Memory B cell (primary cell): ENCODE data around the gene RSBN1L.
"Not testable (repeated sequence)": the region's sequence is repeated elsewhere in the genome, so short reads cannot be mapped to it uniquely, and the experiment has no call there.

Experiments used
- ATAC-seq: fragments of 150-1000 bp; cut with Tn5 transposase; 2 replicates; pipeline ENCODE4 v1.10.0; 2021; ENCODE audit warnings: low read depth, mild to moderate bottlenecking, moderate library complexity
- DNase-seq, 2 donors: peaks; one replicate each; pipeline ENCODE4 v3.0.0; 2022; ENCODE audit warnings: low spot score in 2 of 2
- H3K27ac Mint-ChIP-seq: one replicate; pipeline ENCODE4 v1.8.0; 2022; ENCODE audit warnings: mild to moderate bottlenecking, moderate library complexity, mixed read lengths
- H3K27me3 Mint-ChIP-seq: one replicate; pipeline ENCODE4 v1.8.0; 2022; ENCODE audit warnings: mixed read lengths
- H3K36me3 Mint-ChIP-seq: one replicate; pipeline ENCODE4 v1.8.0; 2022; ENCODE audit warnings: mild to moderate bottlenecking, mixed read lengths
- H3K4me1 Mint-ChIP-seq: one replicate; pipeline ENCODE4 v1.8.0; 2022; ENCODE audit warnings: mixed read lengths
- H3K4me3 Mint-ChIP-seq: one replicate; pipeline ENCODE4 v1.8.0; 2022; ENCODE audit warnings: mild to moderate bottlenecking, moderate library complexity, mixed read lengths
- H3K9me3 Mint-ChIP-seq: one replicate; pipeline ENCODE4 v1.8.0; 2022; ENCODE audit warnings: mixed read lengths

Gene RSBN1L

DNA sequence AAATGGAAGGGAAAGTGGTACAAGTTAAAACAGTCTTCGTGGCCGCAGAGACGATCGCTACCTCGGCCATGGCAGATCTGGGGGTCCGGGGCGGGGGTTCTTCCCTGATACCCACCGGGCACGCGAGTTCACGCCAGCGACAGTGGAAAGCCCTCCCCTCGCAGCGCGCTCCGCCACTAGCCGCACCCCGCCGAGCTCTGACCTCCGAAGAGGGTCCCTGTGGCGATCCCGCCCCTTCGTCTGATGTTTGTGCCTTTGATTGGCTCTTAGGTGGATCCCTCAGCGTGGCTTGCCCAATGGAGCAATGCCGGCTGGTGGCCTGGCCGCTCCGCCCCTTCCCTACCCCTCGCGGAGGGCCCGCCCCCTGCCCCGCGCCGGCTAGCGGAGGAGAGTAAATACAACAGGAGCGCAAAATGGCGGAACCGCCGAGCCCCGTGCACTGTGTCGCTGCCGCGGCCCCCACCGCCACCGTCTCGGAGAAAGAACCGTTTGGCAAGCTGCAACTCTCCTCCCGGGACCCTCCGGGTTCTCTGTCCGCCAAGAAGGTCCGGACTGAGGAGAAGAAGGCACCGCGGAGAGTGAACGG, at the start of gene RSBN1L:
Gene RSBN1L (plus strand): TSS at position 403 of the 586 bp plus-strand sequence. CDS start 11 bp downstream, at position 414.
- DNase-seq (peak; percentile 92 to 98), ATAC-seq (peak; percentile 90)
- peak within 1 kb of the TSS; percentile 99 for H3K4me3 Mint-ChIP-seq
- peak within 1 kb of the TSS; percentile 90 for H3K27ac Mint-ChIP-seq
- peaks cover 3% of the 10 kb centered on the region for H3K36me3 Mint-ChIP-seq
- H3K27me3 Mint-ChIP-seq = no peaks in the 10 kb centered on the region
- H3K9me3 Mint-ChIP-seq = no peaks in the 10 kb centered on the region
- peaks cover 25% of the 10 kb centered on the region for H3K4me1 Mint-ChIP-seq

DNA sequence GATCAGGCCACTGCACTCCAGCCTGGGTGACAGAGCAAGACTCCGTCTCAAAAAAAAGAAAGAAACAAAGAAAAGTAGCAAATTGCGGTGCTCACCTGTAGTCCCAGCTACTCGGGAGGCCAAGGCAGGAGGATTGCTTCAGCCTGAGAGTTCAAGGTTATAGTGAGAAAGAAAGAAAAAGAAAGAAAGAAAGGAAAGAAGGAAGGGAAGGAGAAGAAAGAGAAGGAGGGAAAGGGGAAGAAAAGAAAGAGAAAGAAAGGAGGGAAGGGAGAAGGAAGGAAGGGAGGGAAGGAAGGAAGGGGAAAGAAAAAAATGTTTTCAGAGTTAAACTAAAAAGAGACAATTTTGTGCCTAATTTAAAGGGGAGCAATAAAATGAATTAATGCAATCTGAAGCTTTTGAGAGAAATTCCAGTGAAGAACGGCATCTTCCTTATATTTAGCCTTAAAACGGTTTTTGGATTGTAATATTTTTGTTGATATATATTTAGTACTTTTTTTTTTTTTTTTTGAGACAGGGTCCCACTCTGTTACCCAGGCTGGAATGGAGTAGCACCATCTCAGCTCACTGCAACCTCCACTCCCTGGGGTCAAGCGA, 47.4 kb upstream of the RSBN1L start:
- DNase-seq (no peak), ATAC-seq (no peak)
- Mint-ChIP-seq H3K27ac (no peak overlapping the region), H3K4me3 (no peak overlapping the region), H3K9me3 (no peaks in the 10 kb centered on the region), H3K36me3 (peaks cover 10% of the 10 kb centered on the region), H3K27me3 (no peaks in the 10 kb centered on the region), H3K4me1 (no peaks in the 10 kb centered on the region)

DNA sequence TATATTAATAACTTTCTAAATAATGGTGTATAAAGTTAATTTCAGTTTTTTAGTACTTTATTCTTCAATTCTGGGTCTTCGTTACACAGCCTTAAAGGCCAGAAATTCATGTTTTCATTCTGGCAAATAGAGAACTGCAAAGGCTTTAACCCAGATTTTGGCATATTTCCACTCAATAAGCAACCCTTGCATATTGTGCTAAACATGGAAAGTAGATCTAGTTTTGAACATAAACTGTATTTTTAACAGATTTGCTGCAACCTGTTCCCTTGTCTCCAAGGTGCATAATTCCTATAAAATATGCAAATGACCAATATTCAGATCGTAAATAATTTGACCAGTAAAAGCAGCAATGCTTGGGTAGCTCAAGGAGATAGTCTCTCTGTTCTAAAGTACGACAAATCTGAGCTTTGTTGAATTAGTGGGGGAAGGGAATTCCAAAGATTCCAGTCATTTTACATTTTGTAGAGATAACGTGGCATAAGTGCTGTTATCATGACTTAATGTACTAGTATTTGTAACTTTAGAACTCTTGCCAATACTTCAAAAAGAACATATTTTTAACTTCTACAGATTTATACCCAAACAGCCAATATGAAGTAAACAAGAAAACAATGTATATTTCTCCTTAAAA, 46.4 kb upstream of the RSBN1L start:
- ATAC-seq (no peak), DNase-seq (no peak)
- no peaks in the 10 kb centered on the region for H3K4me1 Mint-ChIP-seq
- H3K27ac Mint-ChIP-seq = no peak overlapping the region
- no peaks in the 10 kb centered on the region for H3K27me3 Mint-ChIP-seq
- H3K9me3 Mint-ChIP-seq = no peaks in the 10 kb centered on the region
- H3K36me3 Mint-ChIP-seq = peaks cover 8% of the 10 kb centered on the region
- H3K4me3 Mint-ChIP-seq = no peak overlapping the region

GRCh38 chr7:77651575-77652162, 44.6 kb upstream of the RSBN1L start:
- Mint-ChIP-seq H3K27ac (no peak overlapping the region), H3K36me3 (peaks cover 5% of the 10 kb centered on the region), H3K9me3 (no peaks in the 10 kb centered on the region), H3K4me1 (no peaks in the 10 kb centered on the region), H3K27me3 (no peaks in the 10 kb centered on the region), H3K4me3 (no peak overlapping the region)
- DNase-seq = peak; percentile 30 to 56
- ATAC-seq = no peak

GRCh38 chr7:77652826-77653225, 43.4 kb upstream of the RSBN1L start:
- H3K27me3 Mint-ChIP-seq, ATAC-seq, H3K4me1 Mint-ChIP-seq, H3K36me3 Mint-ChIP-seq, DNase-seq, H3K4me3 Mint-ChIP-seq, H3K27ac Mint-ChIP-seq, H3K9me3 Mint-ChIP-seq: not testable (repeated sequence)

DNA sequence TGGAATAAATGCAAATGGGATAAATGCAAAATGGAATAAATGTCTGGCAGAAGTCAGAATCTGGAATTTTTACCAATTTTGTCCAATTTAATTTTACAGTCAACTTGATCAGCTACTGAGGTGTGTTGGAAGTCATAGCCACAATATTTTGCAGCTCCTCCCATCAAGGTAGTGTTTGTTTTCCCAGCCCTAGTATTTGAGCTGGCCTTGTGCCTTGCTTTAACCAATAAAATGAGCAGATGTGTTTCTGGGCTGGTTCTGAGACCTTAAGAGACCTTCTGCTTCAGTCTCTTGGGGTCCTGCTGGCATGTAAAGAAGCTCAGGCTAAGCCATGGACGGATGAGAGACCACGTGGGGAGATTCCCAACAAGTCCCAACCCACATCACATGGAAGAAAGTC, 42.7 kb upstream of the RSBN1L start:
- DNase-seq (no peak), ATAC-seq (no peak)
- Mint-ChIP-seq H3K36me3 (peaks cover 5% of the 10 kb centered on the region), H3K4me3 (no peak overlapping the region), H3K9me3 (no peaks in the 10 kb centered on the region), H3K4me1 (no peaks in the 10 kb centered on the region), H3K27me3 (no peaks in the 10 kb centered on the region), H3K27ac (no peak overlapping the region)

- H3K9me3 Mint-ChIP-seq = no peaks in the 10 kb centered on the region
- H3K27ac Mint-ChIP-seq = peak overlapping the region; percentile 45
- ATAC-seq (no peak), DNase-seq (no peak)
- peaks cover 2% of the 10 kb centered on the region for H3K36me3 Mint-ChIP-seq
- H3K27me3 Mint-ChIP-seq = no peaks in the 10 kb centered on the region
- no peak overlapping the region for H3K4me3 Mint-ChIP-seq
- H3K4me1 Mint-ChIP-seq = no peaks in the 10 kb centered on the region
These were observed 40.9 kb upstream of the RSBN1L start for GRCh38 chr7:77655356-77655755.

GRCh38 chr7:77655836-77656455, 40.3 kb upstream of the RSBN1L start:
- Mint-ChIP-seq H3K4me3 (no peak overlapping the region), H3K4me1 (no peaks in the 10 kb centered on the region), H3K27ac (no peak overlapping the region), H3K9me3 (no peaks in the 10 kb centered on the region), H3K36me3 (peaks cover 2% of the 10 kb centered on the region), H3K27me3 (no peaks in the 10 kb centered on the region)
- DNase-seq (no peak), ATAC-seq (no peak)

DNA sequence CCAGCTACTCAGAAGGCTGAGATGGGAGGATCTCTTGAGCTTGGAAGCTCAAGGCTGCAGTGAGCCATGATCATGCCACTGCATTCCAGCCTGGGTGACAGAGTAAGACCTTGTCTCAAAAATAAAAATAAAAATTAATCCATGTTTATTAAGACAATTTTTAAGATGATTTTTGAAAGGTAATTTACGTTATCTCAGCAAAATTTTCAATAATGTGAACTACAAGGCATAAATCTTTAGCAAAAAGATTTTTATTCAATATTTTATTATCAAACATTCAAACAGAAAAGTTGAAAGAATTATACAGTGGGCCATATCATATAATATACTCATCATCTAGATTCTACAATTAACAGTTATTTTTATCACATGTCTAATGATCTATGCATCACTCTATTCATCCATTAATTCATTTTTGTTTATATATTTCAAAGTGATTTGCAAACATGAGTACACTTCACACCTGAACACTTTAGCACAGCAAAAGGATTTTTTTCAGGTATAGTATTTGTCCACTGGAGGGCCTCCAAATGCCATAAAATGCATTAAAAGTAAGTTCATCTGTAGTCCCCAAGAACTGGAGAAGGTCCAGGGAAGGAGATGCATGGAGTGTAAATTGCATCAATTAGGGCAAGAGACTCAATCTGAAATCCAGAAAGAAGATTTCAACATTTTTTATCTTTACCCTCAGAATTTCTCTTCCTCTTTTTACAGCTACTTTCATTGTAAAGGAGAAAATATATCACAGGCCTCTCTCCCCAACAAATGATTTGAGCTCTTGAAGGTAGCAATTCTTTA, 38.6 kb upstream of the RSBN1L start:
- DNase-seq = no peak
- peak; percentile 46 for ATAC-seq
- H3K36me3 Mint-ChIP-seq = peaks cover 3% of the 10 kb centered on the region

DNA sequence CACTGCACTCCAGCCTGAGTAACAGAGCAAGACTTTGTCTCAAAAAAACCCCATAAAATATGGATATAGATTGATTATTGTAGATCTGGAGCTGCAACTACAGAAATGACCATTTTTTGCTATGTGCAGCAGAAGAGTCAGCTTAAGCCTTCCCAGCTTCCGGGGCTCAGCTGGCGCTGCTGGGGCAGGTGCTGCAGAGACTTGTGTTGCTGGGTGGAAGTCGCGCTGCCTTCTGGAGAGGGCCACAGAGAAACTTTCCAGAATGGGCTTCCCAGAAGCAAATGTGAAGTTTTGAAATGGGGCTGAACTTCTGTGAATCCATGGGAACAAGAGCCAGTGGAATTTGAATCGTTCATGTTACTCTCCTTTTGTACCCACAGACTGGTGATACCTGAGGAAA, 37.3 kb upstream of the RSBN1L start:
- Mint-ChIP-seq H3K36me3 (peaks cover 5% of the 10 kb centered on the region), H3K9me3 (no peaks in the 10 kb centered on the region), H3K27me3 (no peaks in the 10 kb centered on the region), H3K4me1 (peaks cover 3% of the 10 kb centered on the region), H3K4me3 (no peak overlapping the region), H3K27ac (no peak overlapping the region)
- ATAC-seq = no peak
- DNase-seq = no peak

More for the DNA sequence above, 38.6 kb upstream of the RSBN1L start:
- no peak overlapping the region for H3K4me3 Mint-ChIP-seq
- no peaks in the 10 kb centered on the region for H3K27me3 Mint-ChIP-seq
- H3K27ac Mint-ChIP-seq = no peak overlapping the region
- no peaks in the 10 kb centered on the region for H3K9me3 Mint-ChIP-seq
- peaks cover under 1% of the 10 kb centered on the region for H3K4me1 Mint-ChIP-seq

DNA sequence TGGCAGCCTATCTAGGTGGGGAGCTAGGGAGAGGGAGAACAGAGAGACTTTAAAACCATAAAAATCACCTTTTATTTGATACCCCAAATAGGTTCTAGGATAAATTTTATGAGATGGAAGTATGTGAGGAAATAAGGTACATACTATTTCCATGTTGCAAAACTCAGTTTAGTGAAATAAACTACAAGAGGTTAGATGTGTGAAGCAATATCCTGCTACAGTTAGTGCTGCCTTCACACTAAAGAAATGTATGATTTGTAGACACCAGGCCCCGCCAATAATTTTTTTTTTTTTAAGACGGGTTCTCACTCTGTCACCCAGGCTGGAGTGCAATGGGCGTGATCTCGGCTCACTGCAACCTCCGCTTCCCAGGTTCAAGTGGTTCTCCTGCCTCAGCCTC, 34.4 kb upstream of the RSBN1L start:
- peaks cover 3% of the 10 kb centered on the region for H3K36me3 Mint-ChIP-seq
- no peaks in the 10 kb centered on the region for H3K27me3 Mint-ChIP-seq
- H3K4me3 Mint-ChIP-seq = no peak overlapping the region
- H3K9me3 Mint-ChIP-seq = no peaks in the 10 kb centered on the region
- H3K4me1 Mint-ChIP-seq = peaks cover 3% of the 10 kb centered on the region
- no peak overlapping the region for H3K27ac Mint-ChIP-seq
- ATAC-seq (no peak), DNase-seq (no peak)

GRCh38 chr7:77662869-77663268, 33.4 kb upstream of the RSBN1L start:
- H3K4me1 Mint-ChIP-seq = peaks cover 3% of the 10 kb centered on the region
- H3K36me3 Mint-ChIP-seq = peaks cover 3% of the 10 kb centered on the region
- ATAC-seq (no peak), DNase-seq (no peak)
- H3K27ac Mint-ChIP-seq = no peak overlapping the region
- H3K27me3 Mint-ChIP-seq = no peaks in the 10 kb centered on the region
- H3K4me3 Mint-ChIP-seq = no peak overlapping the region
- H3K9me3 Mint-ChIP-seq = no peaks in the 10 kb centered on the region

DNA sequence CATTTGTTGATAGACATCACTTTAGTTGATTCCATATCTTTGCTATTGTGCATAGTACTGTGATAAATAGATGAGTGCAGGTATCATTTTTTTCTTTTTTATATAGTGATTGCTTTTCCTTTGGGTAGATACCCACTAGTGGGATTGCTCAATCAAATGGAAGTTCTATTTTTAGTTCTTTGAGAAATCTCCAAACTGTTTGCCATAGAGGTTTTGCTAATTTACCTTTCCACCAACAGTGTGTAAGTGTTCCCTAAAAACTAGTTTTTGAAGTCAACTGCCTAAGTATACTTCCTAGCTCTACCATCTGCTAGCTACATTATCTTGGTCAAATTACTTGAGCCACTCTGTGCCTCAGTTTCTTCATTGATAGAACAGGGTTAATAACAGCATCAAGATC, 31.5 kb upstream of the RSBN1L start:
- no peak overlapping the region for H3K4me3 Mint-ChIP-seq
- no peaks in the 10 kb centered on the region for H3K27me3 Mint-ChIP-seq
- no peak overlapping the region for H3K27ac Mint-ChIP-seq
- peaks cover 3% of the 10 kb centered on the region for H3K36me3 Mint-ChIP-seq
- ATAC-seq = no peak
- no peak for DNase-seq
- no peaks in the 10 kb centered on the region for H3K9me3 Mint-ChIP-seq
- peaks cover 3% of the 10 kb centered on the region for H3K4me1 Mint-ChIP-seq
